NCI-H526 treated with DMSO at 0.1 percent for 48 hours (cell line): ENCODE data around the gene RPL37.
"Not testable (repeated sequence)": the region's sequence is repeated elsewhere in the genome, so short reads cannot be mapped to it uniquely, and the experiment has no call there.

Source experiments
- DNase-seq: peaks from one replicate; lab custom pipeline; 2025; lab: John Stamatoyannopoulos, UW

RPL37 gene

DNA sequence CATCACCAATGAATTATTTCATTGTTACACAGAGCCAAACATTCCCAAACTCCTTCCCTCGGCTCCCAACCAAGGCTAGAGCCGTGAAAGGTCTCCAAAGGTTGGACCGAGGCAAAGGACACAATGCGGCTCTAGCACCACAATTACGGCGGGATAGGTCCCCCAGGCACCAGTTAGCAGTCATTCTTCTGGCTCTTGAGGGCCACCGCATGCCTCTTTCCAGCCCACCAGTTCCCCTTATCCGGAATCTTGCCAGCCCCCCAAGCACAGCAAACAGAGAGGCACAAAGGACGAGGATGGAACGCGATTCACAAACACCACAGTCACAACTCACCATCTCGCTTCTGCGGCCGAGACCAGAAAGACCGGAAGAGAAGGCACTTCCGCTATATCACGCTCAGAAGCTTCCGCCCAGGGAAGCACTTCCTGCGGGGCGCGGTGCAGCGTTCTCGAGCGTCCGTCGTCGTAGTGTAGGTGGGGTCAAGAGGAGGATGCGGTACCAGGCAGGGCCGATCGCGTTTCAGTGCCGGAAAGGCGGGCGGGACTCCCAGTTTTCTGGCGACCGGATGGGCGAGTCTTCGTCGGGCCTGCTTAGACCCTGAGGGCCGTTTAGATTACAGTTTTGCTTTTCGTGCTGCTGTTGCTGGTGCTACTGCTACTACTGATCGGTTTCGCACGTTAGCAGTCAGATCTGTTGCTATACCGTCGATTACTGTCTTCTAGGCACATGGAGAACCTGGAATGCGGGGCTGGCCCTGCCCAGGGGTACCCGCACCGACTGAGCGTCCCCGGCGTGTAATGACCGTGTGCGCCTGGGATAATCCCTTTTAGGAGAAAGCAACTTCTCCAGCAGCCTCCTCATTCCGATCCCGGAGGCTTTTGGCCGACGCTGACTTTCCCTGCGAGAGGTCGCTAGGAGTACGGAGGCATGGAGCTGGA lies at the start of gene RPL37:
RPL37 (minus strand) TSS at position 374 of the 939 bp plus-strand sequence; CDS start at position 337, 37 bp downstream.
- DNase-seq, result peak; percentile 98

GRCh38 chr5:40883051-40883450 lies 48.0 kb upstream of the RPL37 start:
- DNase-seq, result not testable (repeated sequence)

GRCh38 chr5:40882291-40882690 lies 47.3 kb upstream of the RPL37 start:
- no peak for DNase-seq

DNA sequence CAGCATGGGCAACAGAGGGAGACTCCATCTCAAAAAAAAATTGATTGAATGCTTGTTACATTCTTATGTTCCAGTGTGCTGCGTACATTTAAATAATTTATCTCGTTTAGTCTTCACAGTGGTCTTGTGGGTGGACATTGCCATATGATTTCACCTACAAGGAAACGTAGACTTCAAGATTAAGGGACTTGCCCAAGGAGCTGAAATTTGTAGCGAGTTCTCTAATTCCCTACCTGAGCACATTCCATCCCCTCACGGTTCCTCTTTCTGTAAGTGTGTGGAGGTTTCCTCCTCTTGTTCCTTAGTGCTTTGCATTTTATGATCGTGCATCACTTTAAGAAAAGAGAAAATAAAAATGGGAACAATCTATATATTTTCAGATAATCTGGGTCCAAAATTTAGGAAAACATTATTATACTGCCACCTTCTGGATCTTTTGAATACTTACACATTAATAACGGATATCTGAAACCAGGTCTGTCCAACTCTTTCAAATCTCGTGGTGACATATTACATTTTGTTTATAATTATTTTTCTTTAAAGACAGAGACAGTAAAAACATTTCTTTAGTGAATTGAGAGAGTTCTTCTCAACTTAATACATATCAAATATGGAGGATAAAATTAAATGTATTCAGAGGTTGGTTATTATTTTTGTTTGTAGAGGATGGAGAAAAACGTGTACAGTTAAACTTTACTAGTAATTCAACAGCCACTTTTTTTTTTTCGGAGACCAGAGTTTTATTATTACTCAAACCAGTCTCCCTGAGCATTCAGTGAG lies 44.3 kb upstream of the RPL37 start:
- DNase-seq, result peak; percentile 16

GRCh38 chr5:40877371-40877988 lies 42.5 kb upstream of the RPL37 start:
- no peak for DNase-seq

GRCh38 chr5:40875958-40876357 lies 40.9 kb upstream of the RPL37 start:
- DNase-seq, result no peak

- DNase-seq, result no peak
Observed at GRCh38 chr5:40873286-40873880, 38.4 kb upstream of the RPL37 start.

DNA sequence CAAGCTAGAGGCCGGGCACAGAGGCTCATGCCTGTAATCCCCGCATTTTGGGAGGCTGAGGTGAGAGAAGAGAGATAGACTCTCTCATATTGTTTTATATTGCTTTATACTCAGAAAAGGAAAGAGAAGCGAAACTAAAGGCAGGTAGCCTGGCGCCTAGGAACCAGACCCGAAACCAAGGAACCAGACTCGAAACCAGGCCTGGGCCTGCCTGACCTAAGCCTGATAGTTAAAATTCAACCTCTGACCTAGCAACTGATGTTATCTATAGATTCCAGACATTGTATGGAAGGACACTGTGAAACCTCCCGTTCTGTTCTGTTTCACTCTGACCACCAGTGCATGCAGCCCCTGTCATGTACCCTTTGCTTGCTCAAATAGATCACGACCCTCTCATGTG lies 37.2 kb upstream of the RPL37 start:
- not testable (repeated sequence) for DNase-seq

GRCh38 chr5:40871177-40871576 lies 36.2 kb upstream of the RPL37 start:
- DNase-seq, result no peak

- DNase-seq, result no peak
Observed at GRCh38 chr5:40869384-40869783, 34.4 kb upstream of the RPL37 start.

DNA sequence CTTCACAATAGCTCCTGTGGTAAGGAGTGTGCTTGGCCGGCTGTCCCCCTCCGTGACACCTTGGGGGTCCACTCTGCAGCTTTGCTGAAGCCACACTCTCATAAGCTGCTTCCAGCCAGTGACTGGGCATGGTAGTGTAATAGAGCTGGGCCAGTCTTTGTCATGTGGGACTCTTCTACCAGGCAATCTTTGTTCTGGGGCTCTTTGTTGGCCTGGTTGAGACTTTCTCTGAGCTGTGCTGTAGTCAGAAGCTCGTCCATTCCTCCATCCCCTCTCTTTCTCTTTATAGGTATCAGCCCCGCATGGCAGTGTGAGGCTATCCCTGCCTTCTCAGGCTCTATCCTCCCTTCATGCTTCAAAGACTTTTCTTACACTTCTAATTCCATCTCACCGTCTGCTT lies 31.8 kb upstream of the RPL37 start:
- DNase-seq, result no peak

DNA sequence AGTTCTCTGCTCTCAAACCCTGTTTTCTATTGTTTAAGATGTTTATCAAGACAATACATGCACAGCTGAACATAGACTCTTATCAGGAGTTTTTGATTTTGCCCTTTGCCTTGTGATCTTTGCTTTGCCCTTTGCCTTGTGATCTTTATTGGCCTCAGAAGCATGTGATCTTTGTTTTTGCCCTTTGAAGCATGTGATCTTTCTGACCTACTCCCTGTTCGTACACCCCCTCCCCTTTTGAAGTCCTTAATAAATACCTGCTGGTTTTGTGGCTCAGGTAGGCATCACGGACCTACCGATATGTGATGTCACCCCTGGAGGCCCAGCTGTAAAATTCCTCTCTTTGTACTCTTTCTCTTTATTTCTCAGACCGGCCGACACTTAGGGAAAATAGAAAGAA lies 30.0 kb upstream of the RPL37 start:
- not testable (repeated sequence) for DNase-seq

DNA sequence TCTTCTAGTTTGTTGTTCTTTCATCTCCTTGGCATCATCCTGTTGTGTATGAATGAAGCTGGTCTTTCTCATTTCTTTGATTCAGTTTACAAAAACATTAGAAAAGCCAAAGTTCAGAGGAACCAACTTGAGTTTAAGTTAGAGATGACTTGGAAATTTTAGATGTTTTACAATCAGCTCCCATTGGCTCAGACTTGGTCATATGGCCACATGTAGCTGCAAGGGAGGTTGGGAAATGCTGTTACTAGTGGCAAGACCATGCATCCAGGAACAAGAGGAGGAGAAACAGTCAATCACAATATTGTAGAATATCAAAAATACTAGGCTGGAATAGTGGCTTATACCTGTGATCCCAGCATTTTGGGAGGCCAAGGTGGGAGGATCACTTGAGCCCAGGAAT lies 25.7 kb upstream of the RPL37 start:
- no peak for DNase-seq

- no peak for DNase-seq
Observed at GRCh38 chr5:40853632-40854192, 18.7 kb upstream of the RPL37 start.

DNA sequence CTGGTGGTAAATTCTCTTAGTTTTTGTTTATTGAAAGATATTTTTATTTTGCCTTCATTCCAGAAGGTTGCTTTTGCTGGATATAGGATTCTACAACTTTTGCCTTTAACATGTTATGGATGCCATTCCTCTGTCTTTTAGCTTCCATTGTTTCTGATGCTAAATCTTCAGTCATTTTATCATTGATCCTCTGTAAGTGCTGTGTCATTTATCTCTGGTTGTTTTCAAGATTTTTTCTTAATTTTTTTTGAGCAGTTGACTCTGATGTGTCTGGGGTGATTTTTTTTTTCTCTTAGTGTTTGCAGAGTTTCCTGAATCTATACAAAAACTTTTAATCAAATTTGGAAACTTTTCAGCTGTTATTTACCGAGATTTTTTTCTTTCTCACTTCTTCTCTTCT lies 12.5 kb upstream of the RPL37 start:
- no peak for DNase-seq

GRCh38 chr5:40846371-40846770 lies 11.3 kb upstream of the RPL37 start:
- no peak for DNase-seq

GRCh38 chr5:40844565-40844964 lies 9.5 kb upstream of the RPL37 start:
- DNase-seq, result no peak

- DNase-seq, result no peak
Observed at GRCh38 chr5:40842351-40842750, 7.3 kb upstream of the RPL37 start.

GRCh38 chr5:40841068-40841805 lies 6.2 kb upstream of the RPL37 start, which contains the start of gene CARD6:
TSS of gene CARD6 (plus strand) at chr5:40841367. CDS start at chr5:40841383, 16 bp downstream.
- DNase-seq, result no peak

DNA sequence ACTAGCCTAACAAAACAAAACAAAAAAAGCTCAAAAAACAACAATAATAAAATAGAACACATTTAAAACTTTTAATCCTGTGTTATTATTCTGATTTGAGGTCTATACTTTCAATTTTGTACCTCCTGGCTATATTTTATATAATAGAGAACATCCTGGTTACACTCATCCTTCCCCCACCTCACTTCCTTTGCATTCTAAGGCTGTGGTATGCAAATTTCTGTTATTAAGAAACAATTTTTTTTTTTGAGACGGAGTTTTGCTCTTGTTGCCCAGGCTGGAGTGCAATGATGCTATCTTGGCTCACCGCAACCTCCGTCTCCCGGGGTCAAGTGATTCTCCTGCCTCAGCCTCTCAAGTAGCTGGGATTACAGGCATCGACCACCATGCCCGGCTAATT lies 3.1 kb upstream of the RPL37 start:
- no peak for DNase-seq

- no peak for DNase-seq
Observed at GRCh38 chr5:40834391-40834848, 602 bp downstream of the RPL37 start.
